ENCODE measurements around the gene LIMA1. TPM values are rescaled to one million over a fixed set of nuclear protein-coding genes. Genes with fewer than 3 reads are reported as not detected.
"Not testable (repeated sequence)": the region's sequence is repeated elsewhere in the genome, so short reads cannot be mapped to it uniquely, and the experiment has no call there.

Gene LIMA1
- polyA plus RNA-seq, 12 donors: 109 to 218 (median 145) TPM

DNA sequence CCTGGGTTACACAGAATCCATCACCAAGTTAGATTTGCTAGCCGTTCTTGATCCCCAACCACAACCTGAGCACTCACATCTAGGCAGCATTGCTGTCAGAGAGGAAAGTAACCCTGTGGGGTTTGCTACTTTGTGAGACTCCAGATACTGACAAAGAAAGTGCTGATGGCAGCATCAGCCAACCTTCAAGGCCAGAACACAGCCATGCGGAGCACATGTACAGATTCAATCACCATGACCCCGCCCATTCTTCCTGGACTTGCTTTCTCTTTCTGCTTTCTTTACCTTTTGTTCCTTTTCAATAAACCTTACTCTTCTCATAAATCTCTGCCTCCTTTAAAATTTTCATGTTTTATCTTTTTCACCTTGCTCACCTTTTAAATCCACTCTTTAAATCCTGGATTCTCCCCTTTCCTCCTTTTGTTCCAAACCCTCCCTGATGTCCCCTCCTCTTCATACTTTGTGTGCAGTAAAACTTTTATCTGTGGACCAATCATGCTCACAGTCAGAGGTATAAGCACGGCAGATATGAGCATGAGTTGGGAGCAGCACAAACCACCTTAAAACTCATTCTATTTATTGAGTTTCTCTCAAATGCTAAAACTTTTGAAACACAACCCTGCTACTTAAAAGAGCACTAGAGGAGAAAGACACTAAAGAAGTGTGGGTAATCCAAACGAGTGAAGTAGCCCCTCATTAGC lies 94.3 kb downstream of the LIMA1 start:
- no peak for DNase-seq

DNA sequence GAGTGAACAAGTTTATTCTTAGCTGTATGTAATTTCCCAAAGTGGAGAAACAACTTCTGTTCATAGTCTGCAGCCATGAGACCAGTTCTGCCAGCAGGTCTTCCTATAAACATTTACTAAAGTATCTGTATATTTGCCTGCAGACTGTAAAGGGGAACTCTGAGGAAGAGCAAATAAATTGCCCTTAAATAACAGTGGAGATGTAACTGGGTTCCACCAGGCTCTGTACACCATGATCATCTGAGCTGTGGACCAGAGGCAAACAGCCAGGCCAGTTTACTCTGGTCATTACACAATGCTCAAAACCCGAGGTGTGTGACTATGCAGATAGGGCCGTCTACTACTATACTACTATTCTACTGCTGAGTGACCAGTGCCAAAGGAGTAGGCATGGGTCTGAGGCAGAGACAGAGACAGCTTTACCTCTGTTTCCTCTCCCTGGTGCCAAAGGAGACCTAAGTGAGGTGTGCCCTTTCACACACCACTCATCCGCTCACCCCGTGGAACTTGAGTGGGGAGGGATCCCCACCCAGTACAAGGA lies 95.0 kb downstream of the LIMA1 start:
- DNase-seq: no peak

DNA sequence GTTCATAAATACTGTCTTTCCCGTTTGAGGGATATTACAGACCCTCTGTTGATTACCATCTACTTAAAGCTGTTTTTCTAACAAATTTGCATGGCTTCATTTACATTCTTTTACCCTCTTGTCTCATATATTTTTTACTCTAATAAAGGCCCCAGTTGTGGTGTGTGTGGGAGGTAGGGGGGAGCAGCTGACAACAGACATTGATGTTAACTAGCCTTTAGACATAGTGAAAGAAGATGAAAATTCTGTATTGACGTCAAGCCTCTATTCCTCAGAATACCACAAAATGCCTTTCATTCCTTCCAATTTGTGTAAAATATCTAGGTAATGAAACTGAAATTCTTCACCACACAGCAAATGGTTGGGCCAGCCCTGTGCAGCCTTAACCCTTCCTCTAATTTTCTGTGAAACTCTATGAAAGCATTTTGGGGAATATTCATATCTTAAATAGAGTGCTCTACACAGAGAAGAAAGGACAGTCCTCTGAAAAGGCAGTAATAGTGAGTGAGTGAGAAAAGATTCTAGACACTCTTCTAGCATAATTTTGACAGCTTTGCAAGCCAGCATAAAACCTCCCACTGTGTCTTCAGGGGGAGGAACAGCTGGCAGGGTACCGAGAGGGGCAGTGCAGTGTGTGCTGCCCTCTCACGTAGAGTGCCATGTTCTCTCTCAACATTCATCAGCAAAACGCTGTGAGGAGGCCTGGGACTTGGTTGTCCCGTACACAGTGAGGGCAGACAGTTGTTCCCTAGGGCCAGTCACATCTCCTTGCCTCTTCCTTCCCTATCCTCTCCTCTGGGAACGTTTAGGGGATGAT lies 96.0 kb downstream of the LIMA1 start:
- DNase-seq: no peak

DNA sequence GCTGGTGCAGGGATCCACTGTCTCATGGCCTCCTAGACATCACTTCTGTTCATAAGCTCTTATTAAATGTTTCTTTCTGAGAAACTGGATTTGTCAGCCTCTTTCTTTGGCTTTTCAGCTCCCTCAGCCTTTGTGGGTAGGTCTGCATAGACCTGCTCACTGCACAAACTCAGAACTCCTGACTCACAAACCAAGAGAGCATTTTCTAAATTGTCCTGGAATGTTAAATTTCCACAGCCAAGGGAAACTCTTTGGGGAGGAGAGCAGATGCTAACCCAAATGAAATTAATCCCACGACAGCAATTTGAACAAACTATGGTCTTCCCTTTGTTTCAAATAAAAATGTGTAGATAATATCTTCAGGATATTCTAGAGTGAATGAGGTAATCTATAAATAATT lies 96.6 kb downstream of the LIMA1 start:
- no peak for DNase-seq

DNA sequence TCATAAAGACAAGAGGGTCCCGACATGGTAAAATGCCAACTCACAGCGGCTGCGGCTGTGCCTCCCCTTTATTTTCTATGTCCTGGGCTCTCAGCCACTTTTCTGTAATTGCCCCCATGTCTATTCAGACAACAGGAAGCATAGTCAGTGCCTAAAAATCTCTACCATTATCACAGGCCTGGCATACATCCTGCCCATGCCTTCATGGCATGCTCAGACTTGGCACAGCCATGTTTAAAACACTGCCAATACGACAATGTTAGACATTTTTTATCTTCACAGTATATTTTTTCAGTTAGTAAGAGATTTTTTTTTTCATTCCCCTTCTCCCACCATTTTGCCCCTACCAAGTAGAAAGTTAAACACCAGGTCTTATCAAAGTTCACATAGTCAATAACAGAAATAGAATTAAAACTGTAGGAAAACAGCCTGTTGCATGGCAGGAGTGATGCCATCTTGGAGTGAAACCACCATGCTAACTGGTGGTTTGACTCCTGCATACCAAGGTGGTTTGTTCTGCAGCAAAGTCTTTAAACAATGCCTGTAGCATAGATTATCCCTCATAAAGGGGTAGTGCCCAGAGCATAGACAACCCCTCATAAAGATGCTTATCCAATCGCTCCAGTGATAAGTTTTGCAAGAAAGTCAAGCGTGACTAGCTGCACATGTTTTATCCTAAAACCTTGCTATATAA lies 97.2 kb downstream of the LIMA1 start:
- DNase-seq: no peak

DNA sequence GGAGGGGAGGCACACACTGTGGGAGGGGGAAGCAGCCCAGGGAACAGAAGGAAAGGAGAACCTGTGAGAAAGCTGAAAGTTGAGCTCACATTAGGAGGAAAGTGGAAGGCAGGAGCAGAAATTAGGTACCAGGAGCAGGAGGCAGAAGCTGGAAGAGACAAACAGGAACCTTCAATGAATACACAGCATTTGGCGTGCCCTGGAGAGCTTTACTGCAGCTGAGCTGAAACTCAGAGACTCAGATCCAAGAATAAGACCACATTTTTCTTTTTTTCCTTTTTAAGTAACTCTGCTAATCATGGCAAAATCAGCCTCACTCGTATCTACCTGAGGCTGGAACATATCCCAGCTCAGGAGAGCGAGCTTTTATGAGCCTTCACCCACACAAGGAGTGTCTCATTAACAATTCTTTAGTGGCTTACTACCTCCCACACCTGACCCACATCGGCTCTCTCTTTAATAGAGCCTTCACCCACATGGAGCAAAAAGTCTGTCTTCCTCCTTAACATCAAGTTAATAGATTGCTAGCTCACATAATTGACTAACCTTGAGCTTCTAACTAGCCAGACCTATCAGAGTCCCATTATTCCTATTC lies 97.9 kb downstream of the LIMA1 start:
- DNase-seq: no peak

DNA sequence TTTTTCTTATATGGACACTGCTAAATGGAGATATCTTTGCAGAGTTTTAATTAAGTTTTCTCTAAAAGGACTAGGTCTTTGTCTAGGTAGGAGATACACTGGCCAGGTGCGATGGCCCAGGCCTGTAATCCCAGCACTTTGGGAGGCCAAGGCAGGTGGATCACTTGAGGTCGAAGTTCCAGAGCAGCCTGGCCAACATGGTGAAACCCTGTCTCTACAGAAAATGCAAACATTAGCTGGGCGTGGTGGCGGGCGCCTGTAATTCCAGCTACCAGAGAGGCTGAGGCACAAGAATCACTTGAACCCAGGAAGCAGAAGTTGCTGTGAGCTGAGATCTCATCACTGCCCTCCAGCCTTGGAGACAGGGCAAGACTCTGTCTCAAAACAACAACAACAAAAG lies 99.1 kb downstream of the LIMA1 start:
- no peak for DNase-seq

DNA sequence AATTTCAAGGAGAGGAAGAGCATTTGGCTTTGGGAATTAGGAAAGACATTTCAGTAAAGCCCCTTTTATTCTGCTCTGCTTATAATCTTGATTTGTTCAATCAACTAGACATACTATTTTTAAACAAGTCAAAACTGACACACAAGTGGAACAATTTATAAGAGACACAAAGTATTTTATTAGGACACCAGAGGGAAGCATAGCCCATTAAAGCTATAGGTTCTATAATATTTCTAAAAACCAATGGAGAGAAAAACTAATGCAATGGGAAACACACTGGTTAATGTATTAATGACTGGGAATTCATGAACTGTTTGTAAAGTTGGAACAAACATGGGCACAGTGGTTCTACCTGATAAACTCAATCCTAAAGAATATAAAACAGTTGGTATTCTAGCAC lies 100.9 kb downstream of the LIMA1 start:
- no peak for DNase-seq

DNA sequence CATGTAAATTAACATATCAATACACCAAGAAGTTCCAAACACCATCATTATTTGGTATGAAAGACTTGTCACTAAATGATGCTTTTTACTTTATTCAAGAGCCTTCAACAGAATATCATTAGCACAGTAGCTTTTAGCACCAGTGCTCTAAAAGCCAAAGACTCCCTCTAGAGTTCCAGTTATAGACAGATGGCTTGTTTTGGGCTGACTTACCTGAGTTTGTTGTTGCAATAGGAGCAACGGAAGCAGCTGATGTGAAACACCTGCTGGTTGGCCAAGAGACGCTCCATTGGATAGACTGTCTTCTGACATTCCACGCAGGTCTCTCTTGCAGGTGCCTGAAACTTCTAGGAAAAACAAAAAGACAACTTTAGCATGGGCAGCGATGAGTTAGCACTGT lies 101.6 kb downstream of the LIMA1 start:
- no peak for DNase-seq

DNA sequence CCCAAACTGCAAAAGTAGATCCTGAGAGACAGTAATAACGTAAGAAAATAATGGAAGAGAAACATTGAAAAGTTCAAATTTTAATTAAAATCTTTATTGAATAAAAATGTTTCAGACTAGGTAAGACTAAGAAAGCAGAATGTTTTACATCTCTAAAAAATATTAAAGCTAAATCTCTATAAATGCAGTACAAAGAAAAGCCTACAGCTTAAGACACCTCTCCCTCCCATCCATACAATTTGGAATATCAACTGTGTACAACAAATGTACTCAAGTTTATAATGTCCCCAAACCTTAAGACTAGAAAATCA lies 107.6 kb downstream of the LIMA1 start:
- no peak for DNase-seq

DNA sequence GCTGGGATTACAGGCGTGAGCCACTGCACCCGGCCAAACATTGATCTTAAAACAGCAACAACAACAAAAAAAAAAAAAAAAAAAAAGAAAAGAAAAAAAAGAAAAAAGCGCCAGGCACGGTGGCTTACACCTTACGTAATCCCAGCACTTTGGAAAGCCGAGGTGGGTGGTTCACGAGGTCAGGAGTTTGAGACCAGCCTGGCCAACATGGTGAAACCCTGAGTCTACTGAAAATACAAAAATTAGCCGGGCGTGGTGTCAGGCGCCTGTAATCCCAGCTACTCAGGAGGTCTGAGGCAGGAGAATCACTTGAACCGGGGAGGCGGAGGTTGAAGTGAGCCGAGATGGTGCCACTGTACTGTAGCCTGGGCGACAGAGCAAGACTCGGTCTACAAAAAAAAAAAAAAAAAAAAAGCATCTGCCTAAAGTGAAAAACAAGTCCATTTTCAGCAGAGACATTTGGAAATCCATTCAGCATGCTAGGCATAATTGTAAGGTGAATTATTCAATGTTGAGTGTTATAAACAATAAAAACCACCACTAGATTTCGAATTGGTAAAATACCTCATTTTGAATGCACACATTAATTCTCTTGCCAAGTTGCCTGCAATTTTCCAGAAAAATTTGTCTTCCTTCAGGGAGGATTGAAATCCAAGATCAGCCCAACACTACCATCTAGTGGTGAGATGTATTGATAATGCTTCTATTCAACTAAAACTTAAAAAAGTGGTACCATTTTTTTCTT lies 108.2 kb downstream of the LIMA1 start:
- peak; percentile 89 for DNase-seq

DNA sequence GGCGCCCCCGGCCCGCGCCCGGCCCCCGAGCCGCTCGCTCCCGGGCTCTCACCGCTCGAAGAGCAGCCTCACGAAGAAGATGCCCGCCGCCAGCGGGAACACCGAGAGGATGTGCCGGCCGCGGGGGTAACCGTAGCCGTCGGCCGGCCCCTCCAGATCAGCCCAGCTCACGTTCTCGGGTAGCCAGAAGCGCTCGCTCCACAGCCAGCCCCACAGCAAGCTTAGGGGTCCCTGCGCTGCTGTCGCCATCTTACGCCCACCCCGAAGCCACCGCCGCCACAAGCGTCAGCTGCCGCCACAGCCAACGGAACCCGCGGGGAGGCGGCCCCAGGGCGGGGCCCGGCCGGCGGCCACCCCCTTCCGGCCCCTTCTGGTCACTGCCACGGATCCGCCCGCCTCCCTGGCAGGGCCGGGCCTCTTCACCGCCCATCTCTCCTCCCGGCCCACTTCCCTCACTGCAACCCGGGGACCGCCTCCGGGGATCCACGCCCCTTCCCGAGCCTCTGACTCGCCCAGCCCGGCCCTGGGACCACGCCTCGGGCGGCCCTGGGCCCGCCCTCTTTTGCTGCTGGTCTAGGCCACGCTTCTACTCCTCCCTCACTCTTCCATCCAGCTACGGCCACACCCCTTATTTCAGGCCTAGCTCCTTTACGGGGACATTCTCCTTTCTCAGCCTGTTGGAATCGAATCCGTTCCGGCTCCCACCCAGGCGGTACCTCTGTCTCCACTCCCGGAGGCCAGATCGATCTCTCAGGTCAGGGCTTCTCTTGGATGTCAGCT lies 116.1 kb downstream of the LIMA1 start, which contains the start of gene CERS5:
TSS of gene CERS5 (minus strand) at position 321 of the 780 bp plus-strand sequence. CDS start at position 249, 72 bp downstream.
- peak; percentile 99 for DNase-seq

DNA sequence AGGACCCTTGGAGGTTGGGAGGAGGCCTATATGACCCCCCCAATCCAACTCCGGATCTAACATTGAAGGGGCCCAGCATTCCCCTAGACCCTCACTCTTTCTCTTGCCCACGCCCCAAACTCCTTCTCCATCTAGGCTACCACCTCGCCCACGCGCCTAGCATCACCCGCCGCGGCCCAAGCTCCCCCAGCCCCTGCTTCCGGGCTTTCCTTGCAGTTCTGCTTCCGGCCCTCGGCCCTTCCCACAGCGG lies 116.6 kb downstream of the LIMA1 start:
- DNase-seq: no peak

DNA sequence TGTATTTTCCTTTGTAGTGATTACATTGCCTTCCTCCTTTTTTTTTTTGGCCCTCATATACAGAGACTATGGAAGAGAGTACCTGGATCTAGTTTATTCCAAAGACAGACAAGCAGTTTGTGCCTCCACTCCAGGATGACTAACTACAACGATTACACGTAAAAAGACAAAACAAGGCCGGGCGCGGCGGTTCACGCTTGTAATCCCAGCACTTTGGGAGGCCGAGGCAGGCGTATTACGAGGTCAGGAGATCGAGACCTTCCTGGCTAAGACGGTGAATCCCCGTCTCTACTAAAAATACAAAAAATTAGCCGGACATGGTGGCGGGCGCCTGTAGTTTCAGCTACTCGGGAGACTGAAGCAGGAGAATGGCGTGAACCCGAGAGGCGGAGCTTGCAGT lies 118.4 kb downstream of the LIMA1 start:
- no peak for DNase-seq

DNA sequence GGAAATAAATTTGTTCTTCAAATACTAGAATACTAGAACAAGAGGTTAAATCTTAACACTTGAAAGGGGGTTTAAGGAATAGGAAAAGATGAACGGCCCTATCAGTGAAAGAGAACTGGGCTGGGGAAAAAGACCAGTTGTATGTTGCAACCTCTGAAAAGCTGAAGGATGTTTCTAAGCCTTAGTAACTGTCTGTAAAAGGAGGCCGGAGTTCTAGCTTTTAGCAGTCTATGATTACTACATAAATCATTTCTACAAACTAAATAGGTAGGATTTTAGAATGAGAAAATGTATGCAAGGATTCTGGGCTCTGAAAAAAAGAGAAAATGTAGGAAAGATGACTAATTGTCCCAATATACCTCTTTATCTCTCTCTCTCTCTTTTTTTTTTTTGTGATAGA lies 121.1 kb downstream of the LIMA1 start:
- DNase-seq: no peak

DNA sequence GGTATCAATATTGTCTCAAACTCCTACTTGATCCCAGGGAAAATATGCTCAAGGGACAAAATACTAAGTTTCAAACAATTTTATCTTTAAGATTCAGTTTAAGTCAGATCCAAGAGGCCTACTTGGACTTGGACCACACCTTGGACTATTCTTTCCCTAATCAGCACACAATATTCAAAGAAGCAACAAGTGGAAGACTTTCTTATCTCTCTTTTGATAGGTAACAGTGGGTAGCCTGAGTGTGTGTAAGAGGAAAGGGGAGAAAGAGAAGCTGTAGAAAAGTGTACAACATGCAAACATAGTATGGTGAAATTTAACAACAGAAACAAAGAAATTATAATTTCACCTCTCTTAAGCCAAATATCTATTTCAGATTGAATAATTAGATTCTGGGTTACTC lies 122.7 kb downstream of the LIMA1 start:
- DNase-seq: no peak

DNA sequence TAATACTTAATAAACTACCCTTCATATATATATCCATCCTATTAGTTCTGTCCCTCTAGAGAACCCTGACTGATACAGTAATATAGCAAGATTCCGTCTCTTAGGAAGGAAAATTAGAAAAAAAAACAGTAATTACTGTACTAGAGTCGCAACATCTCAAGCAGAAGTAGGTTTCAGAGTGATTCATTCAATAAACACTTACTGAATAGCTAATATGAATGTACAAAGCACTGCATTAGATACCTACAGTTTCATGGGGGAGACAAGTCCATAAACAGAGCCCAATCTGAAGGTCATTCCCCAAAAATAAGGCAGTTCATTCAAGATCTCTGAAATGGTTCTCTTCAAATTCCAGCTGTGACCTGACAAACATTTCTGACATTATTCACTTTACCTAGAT lies 126.1 kb downstream of the LIMA1 start:
- no peak for DNase-seq

DNA sequence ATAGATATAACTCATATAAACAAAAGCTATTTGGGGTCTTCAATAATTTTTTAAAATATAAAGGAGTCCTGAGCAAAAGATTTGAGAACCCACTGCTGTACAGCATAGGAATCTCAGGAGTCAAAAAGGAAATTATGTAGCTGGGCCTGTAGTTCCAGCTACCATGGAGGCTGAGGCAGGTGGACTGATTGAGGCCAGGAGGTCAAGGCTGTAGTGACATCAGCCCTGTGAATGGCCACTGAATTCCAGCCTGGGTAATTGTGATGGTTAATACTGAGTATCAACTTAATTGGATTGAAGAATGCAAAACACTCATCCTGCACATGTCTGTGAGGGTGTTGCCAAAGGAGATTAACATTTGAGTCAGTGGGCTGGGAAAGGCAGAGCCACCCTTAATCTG lies 126.7 kb downstream of the LIMA1 start:
- no peak for DNase-seq

DNA sequence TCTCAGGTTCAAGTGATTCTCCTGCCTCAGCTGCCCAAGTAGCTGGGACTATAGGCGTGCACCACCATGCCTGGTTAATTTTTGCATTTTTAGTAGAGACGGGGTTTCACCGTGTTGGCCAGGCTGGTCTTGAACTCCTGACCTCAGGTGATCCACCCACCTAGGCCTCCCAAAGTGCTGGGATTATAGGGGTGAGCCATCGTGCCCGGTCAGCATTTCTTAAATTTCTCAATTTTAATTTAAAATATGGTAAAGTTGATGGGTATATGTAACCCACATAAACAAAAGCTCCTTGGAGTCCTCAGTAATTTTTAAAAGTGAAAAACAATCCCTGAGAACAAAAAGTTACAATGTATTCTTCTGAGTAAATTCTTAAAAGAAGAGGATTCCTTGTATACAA lies 128.4 kb downstream of the LIMA1 start:
- DNase-seq: not testable (repeated sequence)

DNA sequence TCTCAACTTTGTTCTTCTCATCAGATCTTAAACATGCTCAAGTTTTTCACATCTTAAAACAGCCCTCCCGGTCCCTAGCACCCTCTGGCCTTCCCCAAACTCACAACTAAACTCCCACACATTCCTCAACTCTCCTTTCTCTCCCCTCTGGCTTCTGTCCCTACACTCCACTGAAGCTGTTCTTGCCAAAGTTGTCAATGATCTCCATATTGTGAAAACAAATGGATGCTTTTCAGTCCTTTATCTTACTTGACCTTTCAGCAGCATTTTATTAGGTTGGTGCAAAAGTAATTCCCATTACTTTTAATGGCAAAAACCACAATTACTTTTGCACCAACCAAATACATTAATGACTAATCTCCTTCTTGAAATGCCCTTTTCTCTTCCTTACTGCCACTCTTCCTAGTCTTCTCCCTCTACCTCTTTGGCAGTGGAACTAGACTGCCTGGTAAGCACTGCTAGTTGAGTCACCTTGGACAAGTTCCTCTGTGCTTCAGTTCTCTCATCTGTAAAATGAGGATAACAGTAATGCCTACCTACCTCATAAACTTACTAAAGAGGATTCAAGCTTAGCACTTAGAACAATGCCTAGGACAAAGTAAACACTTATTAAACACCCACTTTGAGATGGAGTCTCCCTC lies 132.2 kb downstream of the LIMA1 start:
- no peak for DNase-seq

DNA sequence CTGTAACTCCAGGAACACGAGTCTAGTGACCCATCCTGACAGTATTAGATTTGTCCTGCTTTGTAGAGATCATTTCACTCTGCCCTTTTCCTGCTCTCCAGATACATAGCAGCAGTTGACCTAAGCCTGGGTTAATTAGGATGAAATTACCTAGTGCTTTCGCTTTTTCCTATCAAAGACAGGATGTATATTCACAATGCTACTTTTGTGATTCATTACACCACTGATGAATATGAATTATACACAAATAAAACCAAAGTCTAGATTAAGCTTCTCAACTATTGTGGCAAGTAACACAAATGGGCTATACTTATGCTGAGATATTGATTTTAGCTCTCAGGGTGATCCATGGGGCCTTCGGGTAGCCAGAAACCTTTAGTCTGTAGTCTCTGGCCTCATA lies 134.0 kb downstream of the LIMA1 start:
- no peak for DNase-seq
